GM18951 (cell line): ENCODE results near the gene RNU1-1.
A peak's percentile ranks its signal among the peaks of the same experiment; 100 is the strongest.
"Not testable (repeated sequence)": the region's sequence is repeated elsewhere in the genome, so short reads cannot be mapped to it uniquely, and the experiment has no call there.

ENCODE experiments used
- POLR2A ChIP-seq: IDR thresholded peaks from 4 replicates; pipeline ENCODE4 v1.6.1; 2011; ENCODE audit warnings: mild to moderate bottlenecking; ENCODE audit not compliant: insufficient read length, insufficient read depth; ENCODE audit errors: extremely low read depth
- in situ Hi-C: fragments of 300-500 bp; cut with MboI; formaldehyde crosslinking; loops from one replicate; pipeline ENCODE4 v1.12.0; 2022; ENCODE audit warnings: low sequenced_read_pairs, mixed read lengths, inconsistent platforms; ENCODE audit not compliant: unreplicated experiment

RNU1-1 gene

GRCh38 chr1:16503494-16503893 is 10.6 kb downstream of the RNU1-1 start:
- in situ Hi-C loops = loop anchor here (25.0 kb wide), 2 partner anchors 134 to 409 kb away; partner anchors contain the start of gene CROCC
- TF ChIP-seq POLR2A = no peak

GRCh38 chr1:16501446-16501845 is 12.6 kb downstream of the RNU1-1 start:
- in situ Hi-C loops = loop anchor here (25.0 kb wide), 2 partner anchors 136 to 411 kb away; partner anchors contain the start of gene CROCC

- in situ Hi-C loops = loop anchor here (25.0 kb wide), 2 partner anchors 136 to 411 kb away; partner anchors contain the start of gene CROCC
Measured at GRCh38 chr1:16500975-16501374, 13.1 kb downstream of the RNU1-1 start.

- in situ Hi-C loops = loop anchor here (25.0 kb wide), 2 partner anchors 137 to 412 kb away; partner anchors contain the start of gene CROCC
Measured at GRCh38 chr1:16500466-16500865, 13.6 kb downstream of the RNU1-1 start.

GRCh38 chr1:16498573-16499413 is 15.3 kb downstream of the RNU1-1 start:
- in situ Hi-C loops = no loop called here
- TF ChIP-seq POLR2A = peak; percentile 41

- in situ Hi-C loops = not testable (repeated sequence)
Measured at GRCh38 chr1:16498047-16498446, 16.0 kb downstream of the RNU1-1 start.

GRCh38 chr1:16497474-16497904 is 16.6 kb downstream of the RNU1-1 start:
- in situ Hi-C loops = not testable (repeated sequence)

GRCh38 chr1:16493731-16494130 is 20.4 kb downstream of the RNU1-1 start:
- in situ Hi-C loops = not testable (repeated sequence)

GRCh38 chr1:16492937-16493336 is 21.1 kb downstream of the RNU1-1 start:
- in situ Hi-C loops = not testable (repeated sequence)

- in situ Hi-C loops = no loop called here
- no peak for TF ChIP-seq POLR2A
Measured at GRCh38 chr1:16491056-16491675, 22.9 kb downstream of the RNU1-1 start.

- in situ Hi-C loops = not testable (repeated sequence)
Measured at GRCh38 chr1:16489195-16489880, 24.7 kb downstream of the RNU1-1 start.

GRCh38 chr1:16487011-16487410 is 27.1 kb downstream of the RNU1-1 start:
- in situ Hi-C loops = not testable (repeated sequence)

- in situ Hi-C loops = not testable (repeated sequence)
Measured at GRCh38 chr1:16486316-16486715, 27.8 kb downstream of the RNU1-1 start.

GRCh38 chr1:16484931-16485330 is 29.2 kb downstream of the RNU1-1 start:
- in situ Hi-C loops = no loop called here
- no peak for TF ChIP-seq POLR2A
